GOT3 (cell line): ENCODE data around the gene CFDP1.
"Not testable (repeated sequence)": the region's sequence is repeated elsewhere in the genome, so short reads cannot be mapped to it uniquely, and the experiment has no call there.

Source experiments
- DNase-seq: peaks from one replicate; lab custom pipeline; 2025; ENCODE audit warnings: mixed read lengths; lab: John Stamatoyannopoulos, UW

CFDP1 gene

GRCh38 chr16:75432828-75433731 is at the start of gene CFDP1:
CFDP1 (minus strand) TSS chr16:75433503; CDS start chr16:75433352, 151 bp downstream.
- DNase-seq = peak; percentile 81

GRCh38 chr16:75482434-75483205 is 49.3 kb upstream of the CFDP1 start:
- no peak for DNase-seq

GRCh38 chr16:75481475-75481874 is 48.2 kb upstream of the CFDP1 start:
- DNase-seq = no peak

- no peak for DNase-seq
These were observed 46.2 kb upstream of the CFDP1 start for GRCh38 chr16:75479421-75479990.

GRCh38 chr16:75478480-75479345 is 45.4 kb upstream of the CFDP1 start:
- no peak for DNase-seq

GRCh38 chr16:75477680-75478473 is 44.6 kb upstream of the CFDP1 start:
- DNase-seq = no peak

GRCh38 chr16:75476817-75477216 is 43.5 kb upstream of the CFDP1 start:
- no peak for DNase-seq

GRCh38 chr16:75475420-75475847 is 42.1 kb upstream of the CFDP1 start:
- DNase-seq = no peak

- no peak for DNase-seq
These were observed 39.9 kb upstream of the CFDP1 start for GRCh38 chr16:75472908-75473877.

- DNase-seq = no peak
These were observed 38.7 kb upstream of the CFDP1 start for GRCh38 chr16:75471723-75472633.

- DNase-seq = no peak
These were observed 33.5 kb upstream of the CFDP1 start for GRCh38 chr16:75466760-75467159.

- peak; percentile 97 for DNase-seq
These were observed 31.0 kb upstream of the CFDP1 start, which contains the start of gene TMEM170A for GRCh38 chr16:75464122-75464918. TMEM170A (minus strand) TSS chr16:75464689; CDS start chr16:75464600, 89 bp downstream.

GRCh38 chr16:75463389-75464121 is 30.3 kb upstream of the CFDP1 start:
- not testable (repeated sequence) for DNase-seq

- no peak for DNase-seq
These were observed 29.5 kb upstream of the CFDP1 start for GRCh38 chr16:75462806-75463205.

GRCh38 chr16:75461575-75461974 is 28.3 kb upstream of the CFDP1 start:
- DNase-seq = no peak

GRCh38 chr16:75460446-75460845 is 27.1 kb upstream of the CFDP1 start:
- DNase-seq = no peak

- no peak for DNase-seq
These were observed 26.4 kb upstream of the CFDP1 start for GRCh38 chr16:75459691-75460090.
